A549 (cell line): ENCODE measurements around the gene SLC16A13. TPM values are rescaled to one million over a fixed set of nuclear protein-coding genes. Genes with fewer than 3 reads are reported as not detected.

Experiments used
- ATAC-seq, 2 experiments: fragments of 200-7000 bp in 1 of 2; fragments of >200 bp in 1 of 2; cut with Nextera tagmentation in 1 of 2; cut with Tn5 transposase in 1 of 2; 3 replicates each; pipeline versions ENCODE4 v1.8.0 to v1.9.1; 2018 to 2020; ENCODE audit warnings: mild to moderate bottlenecking in 1 of 2, moderate library complexity in 1 of 2
- CTCF ChIA-PET: fragments of 300-600 bp; sonication (Branson Sonifier 250); formaldehyde crosslinking; extraction: SDS; loops from one replicate; lab custom pipeline; 2021; ENCODE audit warnings: antibody characterized with exemption, inconsistent platforms; lab: Yijun Ruan, JAX
- POLR2A ChIA-PET: fragments of 350-600 bp; formaldehyde crosslinking; extraction: SDS; loops from one replicate; lab custom pipeline; 2021; ENCODE audit warnings: antibody characterized with exemption, inconsistent platforms; lab: Yijun Ruan, JAX
- DNase-seq, 2 experiments: peaks; one replicate each; pipeline versions ENCODE4 v3.0.0 to v3.0.0-alpha.2; 2011 to 2016; ENCODE audit warnings: low read depth in 1 of 2, low spot score in 1 of 2
- FAIRE-seq: peaks from 2 replicates; lab custom pipeline; 2011; peaks lifted over from hg19 to GRCh38; lab: Jason Lieb, UNC
- H3K27ac ChIP-seq, 2 experiments: fragments of >200 bp; sonication (Bioruptor Twin); formaldehyde crosslinking; 3 replicates each; pipeline ENCODE4 v1.5.1; 2016 to 2017
- H3K4me1 ChIP-seq: fragments of >200 bp; sonication (Bioruptor Twin); formaldehyde crosslinking; 3 replicates; pipeline ENCODE4 v1.6.1; 2016
- H3K4me2 ChIP-seq: fragments of >200 bp; sonication (Bioruptor Twin); formaldehyde crosslinking; 3 replicates; pipeline ENCODE4 v1.6.1; 2016
- H3K4me3 ChIP-seq: fragments of >200 bp; sonication (Bioruptor Twin); formaldehyde crosslinking; 3 replicates; pipeline ENCODE4 v1.5.1; 2016
- H3K9me3 ChIP-seq: fragments of >200 bp; sonication (Bioruptor Twin); formaldehyde crosslinking; 3 replicates; pipeline ENCODE4 v1.6.1; 2016
- BCL3 ChIP-seq: fragments of >200 bp; sonication (Bioruptor Twin); formaldehyde crosslinking; IDR thresholded peaks from 3 replicates; pipeline ENCODE4 v1.6.1; 2016
- CBX8 ChIP-seq: fragments of 200-600 bp; sonication (generic); IDR thresholded peaks from 2 replicates; pipeline ENCODE4 v1.6.1; 2016
- CHD4 ChIP-seq: fragments of 200-600 bp; sonication (generic); IDR thresholded peaks from 2 replicates; pipeline ENCODE4 v1.6.1; 2016; ENCODE audit warnings: antibody characterized with exemption, mild to moderate bottlenecking, borderline replicate concordance
- CTCF ChIP-seq: fragments of >200 bp; sonication (Bioruptor Twin); formaldehyde crosslinking; IDR thresholded peaks from 3 replicates; pipeline ENCODE4 v1.5.1; 2016
- E2F6 ChIP-seq: IDR thresholded peaks from 2 replicates; pipeline ENCODE4 v1.6.1; 2012; ENCODE audit warnings: low read depth, borderline replicate concordance
- EHF ChIP-seq: fragments of 250-450 bp; sonication (Bioruptor Pico); IDR thresholded peaks from 2 replicates; pipeline ENCODE4 v1.5.0; 2020; ENCODE audit warnings: mild to moderate bottlenecking
- FOSB ChIP-seq: fragments of 250-450 bp; sonication (Bioruptor Pico); IDR thresholded peaks from 2 replicates; pipeline ENCODE4 v1.5.0; 2020; ENCODE audit warnings: mild to moderate bottlenecking, moderate library complexity
- FOXS1 ChIP-seq: fragments of 250-450 bp; sonication (Bioruptor Pico); IDR thresholded peaks from 2 replicates; pipeline ENCODE4 v1.5.0; 2020; ENCODE audit warnings: mild to moderate bottlenecking, moderate library complexity
- GATA3 ChIP-seq: IDR thresholded peaks from 2 replicates; pipeline ENCODE4 v1.6.1; 2012; ENCODE audit warnings: borderline replicate concordance
- HDAC2 ChIP-seq: fragments of 200-600 bp; sonication (generic); IDR thresholded peaks from 2 replicates; pipeline ENCODE4 v1.6.1; 2016
- HEYL ChIP-seq: fragments of 250-450 bp; sonication (Bioruptor Pico); IDR thresholded peaks from 2 replicates; pipeline ENCODE4 v1.8.0; 2021; ENCODE audit warnings: mild to moderate bottlenecking, moderate library complexity
- HOXA7 ChIP-seq: fragments of 250-450 bp; sonication (Bioruptor Pico); IDR thresholded peaks from 2 replicates; pipeline ENCODE4 v1.5.0; 2020; ENCODE audit warnings: mild to moderate bottlenecking, moderate library complexity
- HOXB13 ChIP-seq: fragments of 250-450 bp; sonication (Bioruptor Pico); IDR thresholded peaks from 2 replicates; pipeline ENCODE4 v1.5.0; 2020; ENCODE audit warnings: low read depth, mild to moderate bottlenecking, moderate library complexity
- JUN ChIP-seq, 2 experiments: fragments of >200 bp; sonication (Bioruptor Twin); formaldehyde crosslinking; IDR thresholded peaks; 2 replicates in 1 of 2; 3 replicates in 1 of 2; pipeline ENCODE4 v1.6.1; 2016 to 2017
- JUNB ChIP-seq: fragments of >200 bp; sonication (Bioruptor Twin); formaldehyde crosslinking; IDR thresholded peaks from 2 replicates; pipeline ENCODE4 v1.6.1; 2016
- KDM5A ChIP-seq: fragments of 200-600 bp; sonication (generic); IDR thresholded peaks from 2 replicates; pipeline ENCODE4 v1.6.1; 2016; ENCODE audit warnings: antibody characterized with exemption, mild to moderate bottlenecking
- MAZ ChIP-seq: fragments of 150-350 bp; IDR thresholded peaks from 2 replicates; pipeline ENCODE4 v1.6.1; 2014; ENCODE audit warnings: antibody characterized with exemption, low read depth, low read length, borderline replicate concordance
- NFE2L2 ChIP-seq: fragments of 150-350 bp; conservative IDR thresholded peaks from 2 replicates; pipeline ENCODE4 v1.6.1; 2014; ENCODE audit warnings: low read length
- PHF8 ChIP-seq: fragments of 200-600 bp; sonication (generic); IDR thresholded peaks from 2 replicates; pipeline ENCODE4 v1.6.1; 2016; ENCODE audit warnings: low read depth, mild to moderate bottlenecking, antibody characterized with exemption, moderate library complexity, borderline replicate concordance
- RAD21 ChIP-seq, 2 experiments: fragments of >200 bp in 1 of 2; sonication (Bioruptor Twin) in 1 of 2; formaldehyde crosslinking in 1 of 2; IDR thresholded peaks in 1 of 2; conservative IDR thresholded peaks in 1 of 2; 2 replicates in 1 of 2; 3 replicates in 1 of 2; pipeline ENCODE4 v1.6.1; 2012 to 2018; ENCODE audit warnings: inconsistent platforms in 1 of 2
- RCOR1 ChIP-seq: fragments of 150-350 bp; IDR thresholded peaks from 2 replicates; pipeline ENCODE4 v1.6.1; 2014; ENCODE audit warnings: antibody characterized with exemption, low read length, low read depth
- RNF2 ChIP-seq: fragments of 200-600 bp; sonication (generic); IDR thresholded peaks from 2 replicates; pipeline ENCODE4 v1.6.1; 2016; ENCODE audit warnings: low read depth, mild to moderate bottlenecking, antibody characterized with exemption, moderate library complexity, borderline replicate concordance
- SREBF2 ChIP-seq: fragments of 450-650 bp; IDR thresholded peaks from 2 replicates; pipeline ENCODE4 v1.6.1; 2014; ENCODE audit warnings: mild to moderate bottlenecking, moderate library complexity
- ZNF302 ChIP-seq: fragments of 250-450 bp; sonication (Bioruptor Pico); IDR thresholded peaks from 2 replicates; pipeline ENCODE4 v1.9.0; 2021; ENCODE audit warnings: inconsistent platforms, mild to moderate bottlenecking, moderate library complexity
- WGBS: methylation state at CpG from one replicate; pipeline ENCODE4 v1.1.6; 2017; ENCODE audit errors: missing lambda C conversion rate; 5-methylcytosine and 5-hydroxymethylcytosine counted together
- polyA plus RNA-seq, 4 experiments: library from polyadenylated mRNA; depleted of rRNA in 3 of 4; stranded (reverse); fragments of >200 nt; fragmentation: RNase III in 1 of 4; extraction: RNeasy Plus Mini Kit Qiagen cat#74134 plus additional on column Dnase treatment in 1 of 4; gene quantifications; 2 replicates in 3 of 4; 3 replicates in 1 of 4; pipeline ENCODE4 v1.2.3, GENCODE V29; 2011 to 2017

SLC16A13 gene
- polyA plus RNA-seq, 2 of the 4 experiments (the other 2 are of a cell fraction): 8.0 to 10.9 TPM

- TF ChIP-seq CTCF (no peak), EHF (no peak), RCOR1 (no peak)
- TF ChIP-seq, all 56 proteins: peak for 0
Observed at GRCh38 chr17:7010523-7010922, 25.3 kb upstream of the SLC16A13 start (continued).

GRCh38 chr17:7011415-7011814 is 24.4 kb upstream of the SLC16A13 start:
- Histone ChIP-seq H3K27ac (peak overlapping the region; percentile 90 to 99), H3K4me3 (peak overlapping the region; percentile 81), H3K4me2 (peak overlapping the region; percentile 91), H3K4me1 (peaks cover 15% of the 10 kb centered on the region), H3K9me3 (no peaks in the 10 kb centered on the region)
- CTCF ChIA-PET: interaction anchor here (0.7 to 15.6 kb wide), 8 partner anchors 9 to 475 kb away, joined by 3 to 293 read pairs (median 6); no protein-coding TSS in a partner anchor
- ATAC-seq: no peak
- WGBS: 36% methylated on average over 14 of the region's 14 CpGs
- no peak for DNase-seq
- TF ChIP-seq JUNB: 0 out of 2 replicates have a peak, but pooled peaks have one; percentile 14
- TF ChIP-seq RAD21 (conservative IDR thresholded peaks at IDR 0.05 in 1 of 2, IDR thresholded peaks at IDR 0.05 in 1 of 2): no peak
- TF ChIP-seq ZNF302 (CRISPR knock-in tag): no peak
- TF ChIP-seq JUN (IDR thresholded peaks at IDR 0.05): no peak; a peak in 1 of 5 replicates
- no peak for TF ChIP-seq HEYL (CRISPR knock-in tag)
- no peak for TF ChIP-seq HDAC2
- POLR2A ChIA-PET: interaction anchor here (1.1 kb wide), 1 partner anchor 99 kb away, joined by 3 read pairs; no protein-coding TSS in a partner anchor
- FAIRE-seq: no peak

GRCh38 chr17:7011942-7012254 is 23.9 kb upstream of the SLC16A13 start:
- Histone ChIP-seq H3K4me1 (peaks cover 15% of the 10 kb centered on the region), H3K4me2 (peak overlapping the region; percentile 91), H3K9me3 (no peaks in the 10 kb centered on the region), H3K4me3 (peak overlapping the region; percentile 81), H3K27ac (peak overlapping the region; percentile 90 to 99)
- ATAC-seq (no peak), FAIRE-seq (no peak), DNase-seq (no peak)
- TF ChIP-seq KDM5A (peak; percentile 92), PHF8 (peak; percentile 60; the same call in 1 of the 2 replicates), JUN (IDR thresholded peaks at IDR 0.05) (no peak), CHD4 (no peak), HEYL (CRISPR knock-in tag) (no peak), CBX8 (no peak), FOXS1 (CRISPR knock-in tag) (no peak)
- ChIA-PET CTCF (interaction anchor here (0.7 to 15.6 kb wide), 6 partner anchors 10 to 476 kb away, joined by 3 to 293 read pairs (median 6); no protein-coding TSS in a partner anchor), POLR2A (interaction anchor here (0.6 to 1.1 kb wide), 2 partner anchors 24 to 100 kb away, joined by 3 to 5 read pairs; partner anchors contain the start of gene SLC16A13)
- WGBS: 1% methylated on average over 6 of the region's 6 CpGs

- ChIA-PET POLR2A (interaction anchor here (1.0 to 1.6 kb wide), 3 partner anchors 9 to 21 kb away, joined by 3 to 4 read pairs (median 3); partner anchors contain the start of gene SLC16A13), CTCF (interaction anchor here (1.0 to 11.4 kb wide), 6 partner anchors 10 to 348 kb away, joined by 3 to 77 read pairs (median 11); no protein-coding TSS in a partner anchor)
- H3K27ac ChIP-seq: peak overlapping the region; percentile 90 to 99
- H3K4me1 ChIP-seq: peaks cover 25% of the 10 kb centered on the region
- peak overlapping the region; percentile 91 for H3K4me2 ChIP-seq
- DNase-seq (peak; percentile 96 to 98), ATAC-seq (peak; percentile 83 to 92), FAIRE-seq (peak; percentile 80)
- peak overlapping the region; percentile 81 for H3K4me3 ChIP-seq
- WGBS: 2% methylated on average over 40 of the region's 75 CpGs
- no peaks in the 10 kb centered on the region for H3K9me3 ChIP-seq
- TF ChIP-seq CTCF (peak; percentile 87), NFE2L2 (no peak; the same call in 1 of the 2 replicates), RNF2 (peak; percentile 93; the same call in 1 of the 2 replicates), MAZ (peak; percentile 49; the same call in 1 of the 2 replicates), KDM5A (no peak), CHD4 (no peak), HOXB13 (CRISPR knock-in tag) (no peak), SREBF2 (no peak), BCL3 (peak; percentile 74), GATA3 (peak; percentile 41; the same call in 1 of the 2 replicates), HOXA7 (peak; percentile 55; the same call in 1 of the 2 replicates), FOSB (CRISPR knock-in tag) (no peak), E2F6 (peak; percentile 73; the same call in 1 of the 2 replicates)
Observed at GRCh38 chr17:7014261-7014994, 21.4 kb upstream of the SLC16A13 start.
